HG02840 (cell line): ENCODE results near the gene RPL39L.
"Not testable (repeated sequence)": the region's sequence is repeated elsewhere in the genome, so short reads cannot be mapped to it uniquely, and the experiment has no call there.

Experiments used
- ATAC-seq: cut with Tn5 transposase; IDR thresholded peaks from one replicate; pipeline ENCODE4 v1.9.1; 2021; ENCODE audit warnings: mild to moderate bottlenecking, moderate library complexity, moderate number of reproducible peaks; ENCODE audit not compliant: unreplicated experiment, low FRiP score

Gene RPL39L

DNA sequence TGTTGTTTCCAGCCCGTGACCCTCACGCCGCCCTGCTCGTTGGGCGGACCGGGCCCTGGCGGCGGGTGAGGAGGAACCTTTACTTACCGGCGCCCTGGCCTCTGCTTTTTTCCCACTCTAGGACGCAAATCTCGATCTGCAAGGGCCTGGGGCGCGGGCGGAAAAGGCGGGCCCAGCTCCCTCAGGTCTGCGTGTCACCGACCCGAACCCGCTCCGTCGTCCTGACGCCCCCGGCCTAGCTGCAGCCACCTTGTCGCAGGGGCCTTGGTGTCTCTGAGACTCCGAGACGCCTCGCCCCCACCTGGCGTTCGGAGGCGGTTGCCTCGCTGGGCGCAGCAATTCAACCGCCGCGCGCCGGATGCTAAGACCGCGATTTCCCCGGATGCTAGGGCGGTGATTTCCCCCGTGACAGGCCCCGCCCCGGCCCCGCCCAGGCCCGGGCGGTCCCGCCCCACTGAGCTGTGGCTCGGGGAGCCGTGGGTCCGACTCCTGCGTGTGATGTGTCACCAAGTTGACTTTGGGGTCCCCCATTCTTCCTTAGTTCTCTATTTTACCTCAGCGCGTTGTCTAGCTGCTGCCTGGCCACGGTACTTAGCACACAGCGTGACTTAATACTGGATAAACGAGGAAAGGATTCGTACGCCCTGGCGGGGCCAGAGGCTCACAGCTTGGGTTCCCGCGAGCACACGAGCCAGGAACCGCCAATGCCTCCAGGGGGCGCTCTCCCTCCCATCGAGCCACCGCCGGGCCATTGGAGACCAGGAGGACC, at the start of gene RPL39L:
Gene RPL39L (minus strand): TSS at position 371 of the 769 bp plus-strand sequence. CDS start 18,196 bp downstream, outside the sequence.
- ATAC-seq: peak; percentile 95

- no peak for ATAC-seq
Observed at GRCh38 chr3:187188931-187189330, 49.6 kb upstream of the RPL39L start.

GRCh38 chr3:187186801-187187421, 47.6 kb upstream of the RPL39L start:
- no peak for ATAC-seq

DNA sequence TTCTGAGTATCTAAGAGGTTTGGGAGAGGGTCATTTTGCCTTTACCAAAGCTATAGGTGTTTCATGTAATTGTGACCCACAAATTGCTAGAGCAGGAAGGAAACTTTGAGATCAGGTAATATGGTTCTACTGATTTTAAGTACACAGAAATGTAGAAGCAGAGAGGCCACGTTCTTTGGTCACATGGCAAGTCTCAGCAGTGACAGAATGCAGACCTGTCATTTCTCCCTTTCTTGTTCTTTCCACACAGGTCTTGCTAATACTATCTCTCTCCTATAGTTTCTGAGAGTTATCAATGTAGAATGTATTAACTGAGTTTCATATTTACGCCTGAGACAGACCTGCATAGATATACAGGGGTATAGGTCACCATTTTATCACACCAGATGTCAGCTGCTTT, 47.1 kb upstream of the RPL39L start:
- no peak for ATAC-seq

DNA sequence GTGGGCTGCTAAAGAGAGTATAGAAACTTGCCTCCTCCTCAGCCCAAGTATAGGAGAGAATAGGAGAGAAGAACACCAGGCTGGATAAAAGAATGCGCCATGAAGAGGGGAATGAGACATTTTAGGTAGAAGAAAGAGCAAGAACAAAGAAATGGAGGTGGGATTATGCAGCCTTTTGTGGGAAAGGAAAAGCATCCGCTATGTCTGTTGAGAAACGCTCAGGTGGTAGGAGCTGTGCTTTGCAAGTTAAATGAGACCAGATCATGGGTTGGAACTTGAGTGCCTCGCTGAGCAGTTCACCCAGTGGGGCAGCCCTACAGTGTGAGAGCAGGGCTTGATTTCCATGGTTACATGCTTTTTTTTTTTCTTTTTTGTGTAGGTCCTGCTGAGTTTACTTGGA, 46.5 kb upstream of the RPL39L start:
- no peak for ATAC-seq

GRCh38 chr3:187183903-187184302, 44.6 kb upstream of the RPL39L start:
- no peak for ATAC-seq

DNA sequence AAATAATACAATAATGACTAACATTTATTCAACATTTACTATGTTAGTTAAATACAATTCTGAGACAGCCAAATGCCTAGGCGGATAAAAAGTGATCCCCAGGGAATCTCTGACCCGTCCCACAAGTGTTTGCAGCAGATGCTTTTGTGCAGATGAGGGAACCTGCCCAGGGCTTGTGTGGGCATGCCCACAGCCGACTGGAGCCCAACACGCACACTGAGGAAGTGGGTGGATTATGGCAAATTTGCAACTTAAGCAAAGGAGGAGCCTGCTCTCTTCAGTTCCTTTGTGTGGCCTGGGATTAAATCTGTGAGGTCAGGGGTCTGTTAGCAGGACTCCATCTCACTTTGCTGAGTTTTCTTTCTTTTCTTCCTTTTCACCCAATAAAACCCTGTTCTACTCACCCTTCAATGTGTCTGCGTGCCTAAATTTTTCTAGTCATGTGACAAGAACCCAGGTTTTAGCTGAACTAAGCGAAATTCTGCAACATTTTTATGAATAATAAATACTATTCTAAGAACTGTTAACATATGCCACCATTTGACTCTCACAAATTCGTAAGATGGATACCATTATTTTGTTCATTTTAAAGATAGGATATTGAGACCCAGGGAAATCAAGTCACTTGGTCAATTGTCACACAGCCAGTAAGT, 44.0 kb upstream of the RPL39L start:
- ATAC-seq: no peak

- ATAC-seq: no peak
Observed at GRCh38 chr3:187181454-187182170, 42.3 kb upstream of the RPL39L start.

GRCh38 chr3:187172929-187173328, 33.6 kb upstream of the RPL39L start:
- ATAC-seq: no peak

GRCh38 chr3:187170911-187171310, 31.6 kb upstream of the RPL39L start:
- ATAC-seq: not testable (repeated sequence)

DNA sequence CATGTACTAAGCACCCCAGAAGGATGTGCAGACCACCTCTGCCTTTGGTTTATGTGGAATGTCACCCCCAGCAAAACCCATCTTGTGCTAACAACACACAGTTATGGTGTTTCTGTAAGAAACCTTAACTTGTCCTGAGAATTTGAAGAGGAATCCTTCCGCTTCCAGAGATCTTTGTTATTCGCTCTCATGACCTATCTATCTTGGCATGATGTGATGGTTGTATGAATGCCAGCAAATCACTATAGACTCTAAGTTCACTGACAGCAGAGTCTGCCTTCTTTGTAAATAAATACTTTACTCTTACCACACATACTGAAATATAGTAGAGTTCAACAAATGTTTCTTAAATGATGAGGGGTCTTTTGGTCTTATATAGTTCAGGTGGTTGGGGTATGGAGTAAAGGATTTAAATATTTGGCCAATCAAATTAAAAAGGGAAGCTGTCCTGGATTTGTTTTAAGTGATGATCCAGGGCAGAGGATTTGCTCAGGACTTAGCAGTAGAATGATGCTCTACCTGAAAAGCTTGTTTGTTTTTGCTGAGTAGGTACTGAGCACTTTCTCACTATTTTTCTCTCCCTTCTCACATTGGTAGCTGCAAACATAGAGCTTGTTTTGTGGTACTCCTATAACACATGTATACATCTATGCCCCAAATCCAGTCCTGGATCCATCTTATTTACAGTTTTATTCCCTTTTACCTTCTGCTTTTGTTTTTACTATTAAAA, 30.1 kb upstream of the RPL39L start:
- ATAC-seq: no peak

DNA sequence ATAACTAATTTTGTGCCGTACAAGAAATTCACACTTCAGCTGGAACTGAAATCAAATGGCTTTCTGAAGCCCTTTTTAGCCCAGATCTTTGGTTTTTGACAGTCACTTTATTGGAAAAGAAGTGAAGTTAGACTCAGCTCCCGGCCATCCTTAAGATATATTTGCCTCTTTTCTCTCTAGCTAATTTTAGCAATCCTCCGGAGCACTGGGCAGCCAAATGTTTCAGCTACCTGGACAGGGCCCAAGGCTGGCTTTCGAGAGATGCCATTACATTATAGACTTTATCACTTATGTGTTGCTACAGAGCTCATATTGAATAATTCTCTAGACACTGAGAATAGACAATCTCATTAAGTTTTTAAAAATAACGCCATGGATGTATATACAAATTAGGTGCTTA, 28.5 kb upstream of the RPL39L start:
- no peak for ATAC-seq

DNA sequence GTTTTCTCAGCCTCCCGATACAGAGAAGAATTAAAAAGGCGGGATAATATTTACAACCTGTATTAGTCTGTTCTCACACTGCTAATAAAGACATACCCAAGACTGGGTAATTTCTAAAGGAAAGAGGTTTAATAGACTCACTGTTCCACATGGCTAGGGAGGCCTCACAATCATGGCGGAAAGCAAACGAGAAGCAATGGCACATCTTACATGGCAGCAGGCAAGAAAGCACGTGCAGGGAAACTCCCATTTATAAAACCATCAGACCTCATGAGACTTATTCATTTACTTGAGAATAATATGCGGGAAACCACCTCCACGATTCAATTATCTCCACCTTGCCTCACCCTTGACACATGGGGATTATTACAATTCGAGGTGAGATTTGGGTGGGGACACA, 27.5 kb upstream of the RPL39L start:
- ATAC-seq: no peak

- ATAC-seq: no peak
Observed at GRCh38 chr3:187165144-187165543, 25.8 kb upstream of the RPL39L start.

GRCh38 chr3:187162265-187162953, 23.1 kb upstream of the RPL39L start:
- no peak for ATAC-seq

GRCh38 chr3:187161556-187161955, 22.3 kb upstream of the RPL39L start:
- ATAC-seq: no peak

DNA sequence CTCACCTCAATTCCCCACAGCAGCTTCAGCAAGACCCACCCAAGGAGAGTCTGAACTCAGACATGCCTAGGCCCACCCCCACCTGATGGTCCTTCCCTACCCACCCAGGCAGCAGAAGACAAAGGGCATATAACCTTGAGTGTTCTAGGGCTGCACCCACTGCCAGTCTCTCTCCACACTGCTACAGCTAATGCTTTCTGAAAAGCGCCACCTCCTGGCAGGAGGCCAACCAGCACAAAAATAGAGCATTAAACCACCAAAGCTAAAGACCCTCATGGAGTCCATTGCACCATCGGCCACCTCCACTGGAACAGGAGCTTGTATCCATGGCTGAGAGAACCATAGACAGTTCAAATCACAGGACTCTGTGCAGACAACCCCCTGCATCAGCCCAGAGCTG, 11.3 kb upstream of the RPL39L start:
- ATAC-seq: no peak

- no peak for ATAC-seq
Observed at GRCh38 chr3:187150186-187150585, 10.9 kb upstream of the RPL39L start.

DNA sequence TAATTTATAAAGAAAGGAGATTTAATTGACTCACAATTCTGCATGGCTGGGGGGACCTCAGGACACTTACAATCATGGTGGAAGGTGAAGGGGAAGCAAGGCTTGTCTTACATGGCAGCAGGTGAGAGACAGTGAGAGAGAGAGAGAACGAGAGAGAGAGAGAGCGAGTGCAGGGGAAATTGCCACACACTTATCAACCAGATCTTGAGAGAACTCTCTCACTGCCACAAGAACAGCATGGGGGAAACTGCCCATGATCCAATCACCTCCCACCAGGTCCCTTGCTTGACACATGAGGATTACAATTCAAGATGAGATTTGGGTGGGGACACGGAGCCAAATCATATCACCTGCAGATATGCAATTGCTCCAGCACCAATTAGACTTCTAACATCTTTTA, 7.1 kb upstream of the RPL39L start:
- ATAC-seq: no peak
